H1 (cell line): ENCODE measurements around the gene SPSB1. TPM values are rescaled to one million over a fixed set of nuclear protein-coding genes. Genes with fewer than 3 reads are reported as not detected.

Experiments used
- CTCF ChIA-PET: fragments of 300-600 bp; sonication (Branson Sonifier 250); formaldehyde crosslinking; loops from one replicate; lab custom pipeline; 2021; ENCODE audit not compliant: partially characterized antibody; lab: Charles Lee
- POLR2A ChIA-PET: fragments of 300-600 bp; sonication (Branson Sonifier 250); formaldehyde crosslinking; loops from one replicate; lab custom pipeline; 2021; ENCODE audit warnings: inconsistent platforms; ENCODE audit not compliant: partially characterized antibody; lab: Charles Lee
- DNase-seq, 2 experiments: peaks; one replicate each; pipeline versions ENCODE4 v3.0.0 to v3.0.0-alpha.2; 2010 to 2022; ENCODE audit warnings: low spot score in 2 of 2, low read depth in 1 of 2, mixed read lengths in 1 of 2
- FAIRE-seq: peaks from 2 replicates; lab custom pipeline; 2011; peaks lifted over from hg19 to GRCh38; lab: Jason Lieb, UNC
- H2AFZ ChIP-seq: 2 replicates; pipeline ENCODE4 v1.8.1; 2012; ENCODE audit warnings: low read length, inconsistent platforms
- H2AK5ac ChIP-seq: 2 replicates; pipeline ENCODE4 v1.6.1; 2013; ENCODE audit warnings: low read depth, low read length
- H2BK120ac ChIP-seq: replicated peaks from 2 replicates; pipeline ENCODE3; 2013; ENCODE audit warnings: low read depth, low read length, inconsistent platforms
- H2BK12ac ChIP-seq: 2 replicates; pipeline ENCODE4 v1.6.1; 2013; ENCODE audit warnings: low read depth, low read length
- H2BK15ac ChIP-seq: 2 replicates; pipeline ENCODE4 v1.6.1; 2013; ENCODE audit warnings: low read length
- H2BK20ac ChIP-seq: 2 replicates; pipeline ENCODE4 v1.6.1; 2013; ENCODE audit warnings: low read length
- H2BK5ac ChIP-seq: 2 replicates; pipeline ENCODE4 v1.6.1; 2013; ENCODE audit warnings: low read depth, low read length
- H3K14ac ChIP-seq: 2 replicates; pipeline ENCODE4 v1.6.1; 2013; ENCODE audit warnings: inconsistent platforms; ENCODE audit not compliant: insufficient read length
- H3K18ac ChIP-seq: 2 replicates; pipeline ENCODE4 v1.6.1; 2013; ENCODE audit warnings: low read length; ENCODE audit errors: extremely low read depth
- H3K23ac ChIP-seq: 2 replicates; pipeline ENCODE4 v1.6.1; 2013; ENCODE audit warnings: inconsistent platforms; ENCODE audit not compliant: insufficient read length
- H3K23me2 ChIP-seq: 2 replicates; pipeline ENCODE4 v1.6.1; 2013; ENCODE audit warnings: low read depth, low read length
- H3K27ac ChIP-seq: 2 replicates; pipeline ENCODE4 v1.6.1; 2011; ENCODE audit warnings: low read depth, low read length, inconsistent platforms
- H3K27me3 ChIP-seq, 4 experiments: replicated peaks in 1 of 4; 1 replicate in 1 of 4; 2 replicates in 3 of 4; pipeline versions ENCODE4 v1.6.1 to v1.8.1; 2011 to 2013; ENCODE audit warnings: low read length in 3 of 4, mild to moderate bottlenecking in 3 of 4, inconsistent platforms in 2 of 4, mixed read lengths in 2 of 4, moderate library complexity in 1 of 4; ENCODE audit not compliant: control insufficient read depth in 3 of 4, insufficient read depth in 3 of 4; ENCODE audit errors: extremely low read depth in 1 of 4
- H3K36me3 ChIP-seq, 4 experiments: 2 replicates each; pipeline versions ENCODE4 v1.6.1 to v1.8.1; 2011 to 2013; ENCODE audit warnings: mild to moderate bottlenecking in 4 of 4, low read length in 3 of 4, moderate library complexity in 2 of 4, control low read depth in 1 of 4, inconsistent platforms in 1 of 4; ENCODE audit not compliant: insufficient read depth in 4 of 4, control insufficient read depth in 2 of 4
- H3K4ac ChIP-seq: replicated peaks from 2 replicates; pipeline ENCODE3; 2013; ENCODE audit warnings: low read length, low read depth, mixed read lengths, inconsistent platforms; ENCODE audit not compliant: insufficient read length
- H3K4me1 ChIP-seq, 4 experiments: replicated peaks in 1 of 4; 1 replicate in 1 of 4; 2 replicates in 3 of 4; pipeline versions ENCODE4 v1.6.1 to v1.8.1; 2011 to 2013; ENCODE audit warnings: low read length in 3 of 4, inconsistent platforms in 2 of 4, mixed read lengths in 1 of 4; ENCODE audit not compliant: insufficient read depth in 4 of 4, control insufficient read depth in 3 of 4
- H3K4me2 ChIP-seq, 2 experiments: 2 replicates each; pipeline versions ENCODE4 v1.6.1 to v1.8.1; 2011 to 2013; ENCODE audit warnings: low read depth in 2 of 2, low read length in 2 of 2, control low read depth in 1 of 2, inconsistent platforms in 1 of 2, mild to moderate bottlenecking in 1 of 2; ENCODE audit not compliant: insufficient read depth in 1 of 2
- H3K4me3 ChIP-seq, 4 experiments: fragments of 200-600, 300-600 bp in 1 of 4; sonication (generic), shearing (Covaris generic), sonication (Bioruptor Twin) in 1 of 4; 2 replicates each; pipeline versions ENCODE4 v1.5.1 to v1.8.1; 2011 to 2016; ENCODE audit warnings: low read length in 4 of 4, low read depth in 3 of 4, control low read depth in 2 of 4, inconsistent platforms in 2 of 4, mild to moderate bottlenecking in 2 of 4, mixed read lengths in 1 of 4, moderate library complexity in 1 of 4; ENCODE audit not compliant: insufficient read depth in 2 of 4; ENCODE audit errors: extremely low read depth in 1 of 4
- H3K56ac ChIP-seq: replicated peaks from 2 replicates; pipeline ENCODE3; 2013; ENCODE audit warnings: low read depth, mild to moderate bottlenecking, mixed read lengths, low read length, inconsistent platforms; ENCODE audit not compliant: insufficient read length
- H3K79me1 ChIP-seq: 2 replicates; pipeline ENCODE4 v1.6.1; 2013; ENCODE audit warnings: low read depth, low read length, control low read depth
- H3K79me2 ChIP-seq, 2 experiments: 2 replicates each; pipeline versions ENCODE4 v1.6.1 to v1.8.1; 2012 to 2013; ENCODE audit warnings: low read length in 2 of 2, mild to moderate bottlenecking in 2 of 2, inconsistent platforms in 1 of 2; ENCODE audit not compliant: insufficient read depth in 2 of 2, control insufficient read depth in 1 of 2
- H3K9ac ChIP-seq, 4 experiments: replicated peaks in 1 of 4; 1 replicate in 1 of 4; 2 replicates in 3 of 4; pipeline versions ENCODE4 v1.6.1 to v1.8.1; 2011 to 2013; ENCODE audit warnings: low read depth in 3 of 4, low read length in 3 of 4, control low read depth in 2 of 4, mild to moderate bottlenecking in 2 of 4, moderate library complexity in 2 of 4, inconsistent platforms in 1 of 4; ENCODE audit errors: extremely low read depth in 1 of 4
- H3K9me3 ChIP-seq, 2 experiments: 2 replicates each; pipeline versions ENCODE4 v1.6.1 to v1.8.1; 2012 to 2013; ENCODE audit warnings: mild to moderate bottlenecking in 2 of 2, moderate library complexity in 2 of 2, control low read depth in 1 of 2, inconsistent platforms in 1 of 2, low read depth in 1 of 2, low read length in 1 of 2, mixed read lengths in 1 of 2; ENCODE audit not compliant: insufficient read depth in 2 of 2
- H4K20me1 ChIP-seq, 2 experiments: replicated peaks in 1 of 2; 2 replicates each; pipeline versions ENCODE3 to v1.8.1; 2011 to 2013; ENCODE audit warnings: inconsistent platforms in 2 of 2, low read length in 2 of 2, mild to moderate bottlenecking in 1 of 2; ENCODE audit not compliant: insufficient read depth in 2 of 2, control insufficient read depth in 1 of 2
- H4K5ac ChIP-seq: 2 replicates; pipeline ENCODE4 v1.6.1; 2013; ENCODE audit warnings: low read length, low read depth, mixed read lengths, inconsistent platforms; ENCODE audit not compliant: insufficient read length
- H4K8ac ChIP-seq: 2 replicates; pipeline ENCODE4 v1.8.0; 2013; ENCODE audit warnings: mild to moderate bottlenecking, moderate library complexity, low read length, inconsistent platforms; ENCODE audit not compliant: insufficient read depth; ENCODE audit errors: extremely low read depth
- H4K91ac ChIP-seq: replicated peaks from 2 replicates; pipeline ENCODE3; 2013; ENCODE audit warnings: low read length, mixed read lengths, inconsistent platforms; ENCODE audit not compliant: insufficient read length
- BACH1 ChIP-seq: IDR thresholded peaks from 2 replicates; pipeline ENCODE4 v1.6.1; 2012; ENCODE audit warnings: low read length, improper control_type of control experiment
- CTBP2 ChIP-seq: IDR thresholded peaks from 2 replicates; pipeline ENCODE4 v1.7.0; 2011; ENCODE audit warnings: borderline replicate concordance, mild to moderate bottlenecking, moderate library complexity, mixed read lengths, low read length; ENCODE audit not compliant: insufficient read depth, insufficient read length
- FOSL1 ChIP-seq: IDR thresholded peaks from 2 replicates; pipeline ENCODE4 v1.6.1; 2011; ENCODE audit warnings: mild to moderate bottlenecking, low read depth, low read length, moderate library complexity; ENCODE audit not compliant: insufficient read depth
- GABPA ChIP-seq: IDR thresholded peaks from 2 replicates; pipeline ENCODE4 v1.6.1; 2011; ENCODE audit warnings: mild to moderate bottlenecking, low read length, moderate library complexity, borderline replicate concordance; ENCODE audit not compliant: insufficient read depth
- GTF2F1 ChIP-seq: IDR thresholded peaks from 2 replicates; pipeline ENCODE4 v1.6.1; 2012; ENCODE audit warnings: low read depth, low read length, improper control_type of control experiment, borderline replicate concordance
- KDM1A ChIP-seq: fragments of 200-600, 300-600 bp; sonication (generic); IDR thresholded peaks from 2 replicates; pipeline ENCODE4 v1.7.1; 2016; ENCODE audit warnings: mild to moderate bottlenecking, low read length, borderline replicate concordance
- NRF1 ChIP-seq: IDR thresholded peaks from 2 replicates; pipeline ENCODE4 v1.6.1; 2011; ENCODE audit warnings: mild to moderate bottlenecking, low read depth, low read length, improper control_type of control experiment
- POU5F1 ChIP-seq: IDR thresholded peaks from 2 replicates; pipeline ENCODE4 v1.6.1; 2011; ENCODE audit warnings: low read depth, mild to moderate bottlenecking, low read length, moderate library complexity
- SIRT6 ChIP-seq: IDR thresholded peaks from one replicate; pipeline ENCODE4 v1.7.1; 2012; ENCODE audit warnings: low read length, inconsistent platforms
- TAF7 ChIP-seq: optimal IDR thresholded peaks from 2 replicates; pipeline ENCODE3; 2011; ENCODE audit warnings: low read depth, mild to moderate bottlenecking, inconsistent platforms, low read length, moderate library complexity, borderline replicate concordance
- YY1 ChIP-seq: IDR thresholded peaks from 2 replicates; pipeline ENCODE4 v1.6.1; 2011; ENCODE audit warnings: low read depth, mild to moderate bottlenecking, low read length
- WGBS, 2 experiments: shearing (Covaris generic) in 1 of 2; methylation state at CpG; one replicate each; pipeline versions ENCODE4 v1.1.6 to v1.1.7; 2013 to 2015; ENCODE audit warnings: low lambda C conversion rate in 2 of 2, mixed read lengths in 2 of 2, inconsistent platforms in 1 of 2, low coverage in 1 of 2, missing lambda C conversion rate in 1 of 2; ENCODE audit not compliant: insufficient replicate concordance in 2 of 2, insufficient coverage in 1 of 2, insufficient read length in 1 of 2; ENCODE audit errors: extremely low coverage in 1 of 2, missing lambda C conversion rate in 1 of 2; 5-methylcytosine and 5-hydroxymethylcytosine counted together
- polyA plus RNA-seq, 7 experiments: library from polyadenylated mRNA; depleted of rRNA in 3 of 7; stranded (reverse) in 5 of 7; unstranded in 2 of 7; fragments of >200 nt in 5 of 7; fragments of 200-250 nt in 2 of 7; gene quantifications; 1 replicate in 5 of 7; 2 replicates in 1 of 7; 4 replicates in 1 of 7; pipeline versions ENCODE4 v1.2.1 to v1.2.3, GENCODE V29; 2011 to 2013; ENCODE audit warnings: missing spikeins in 2 of 7, mixed read lengths in 2 of 7
- total RNA-seq: library from RNA; stranded (reverse); fragmentation: NEBNext Ultra II Directional; extraction: Animal tissue kit (Norgen Biotek cat#: 25700); gene quantifications from 2 replicates; pipeline ENCODE4 v1.2.1, GENCODE V29; 2021
- TF ChIP-seq, protein P1 (sequence below): IDR thresholded peaks from 2 replicates; pipeline ENCODE4 v1.6.1; 2011; ENCODE audit warnings: low read depth, mild to moderate bottlenecking, low read length; ENCODE audit not compliant: insufficient read depth
- TF ChIP-seq, protein P2 (sequence below): IDR thresholded peaks from 2 replicates; pipeline ENCODE4 v1.6.1; 2012; ENCODE audit warnings: inconsistent platforms

SPSB1 gene
- total and polyA plus RNA-seq, 2 of the 8 experiments (the other 6 are each of a cell fraction or from before 2014, with no cell fraction given) = 5.3 to 6.4 TPM

DNA sequence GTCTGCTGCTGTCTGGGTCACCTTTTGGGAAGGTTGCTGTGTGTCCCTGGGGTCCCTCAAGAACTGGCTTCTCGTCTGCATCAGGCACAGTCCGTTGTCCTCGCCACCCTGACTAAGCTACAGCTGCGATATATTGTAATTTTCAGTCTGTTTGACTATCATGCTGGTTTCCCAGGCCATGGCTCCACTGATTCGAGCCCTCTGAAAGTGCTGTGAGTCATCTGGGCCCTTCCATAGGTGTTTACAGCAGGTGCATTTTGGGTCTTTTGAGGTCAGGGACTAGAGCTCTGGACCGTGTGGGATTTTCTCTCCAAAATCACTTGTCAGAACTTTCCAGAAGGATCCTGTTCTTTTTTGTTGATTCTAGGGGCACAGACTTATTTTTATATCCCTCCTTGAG, 52.8 kb downstream of the SPSB1 start:
- no peak overlapping the region for H3K56ac ChIP-seq
- no peak overlapping the region for H2BK12ac ChIP-seq
- no peak overlapping the region for H3K18ac ChIP-seq
- peaks cover 0 to 4% of the 10 kb centered on the region in 2 experiments; a peak in 1 of 4 replicates for H3K9me3 ChIP-seq
- H3K79me2 ChIP-seq = no peaks in the 10 kb centered on the region
- ChIA-PET POLR2A (no interaction called here), CTCF (interaction anchor here (1.2 kb wide), 1 partner anchor 53 kb away, joined by 4 read pairs; no protein-coding TSS in a partner anchor)
- H3K9ac ChIP-seq = no peak overlapping the region
- 0 out of 2 replicates have a peak, but pooled peaks cover 2% of the 10 kb centered on the region for H3K79me1 ChIP-seq
- 0 out of 2 replicates have a peak overlapping the region, but pooled peaks have one; percentile 61 for H2BK15ac ChIP-seq
- H2BK120ac ChIP-seq = no peak overlapping the region
- H4K5ac ChIP-seq = no peak overlapping the region
- no peaks in the 10 kb centered on the region; a peak in 1 of 7 replicates for H3K27me3 ChIP-seq
- H4K91ac ChIP-seq = no peak overlapping the region
- no peak for DNase-seq
- no peak overlapping the region for H4K8ac ChIP-seq
- H4K20me1 ChIP-seq = peaks cover 0 to 4% of the 10 kb centered on the region in 2 experiments
- no peak overlapping the region for H2BK5ac ChIP-seq
- no peak overlapping the region for H3K4me2 ChIP-seq
- no peak overlapping the region for H2BK20ac ChIP-seq
- no peak overlapping the region for H3K4ac ChIP-seq
- 88% methylated on average over 6 of the region's 6 CpGs; no CpG with 5 or more reads in 1 of the 2 experiments for whole genome bisulfite sequencing, 2 experiments
- no peak overlapping the region for H2AFZ ChIP-seq
- H3K23me2 ChIP-seq = no peaks in the 10 kb centered on the region; the same call in 1 of the 2 replicates
- no peak overlapping the region for H3K23ac ChIP-seq
- no peaks in the 10 kb centered on the region for H3K36me3 ChIP-seq
- H3K27ac ChIP-seq = no peak overlapping the region
- no peak overlapping the region for H3K4me3 ChIP-seq
- peak overlapping the region; percentile 75; the same call in 1 of the 2 replicates for H2AK5ac ChIP-seq
- no peak for FAIRE-seq
- peaks cover 2 to 7% (median 3%) of the 10 kb centered on the region in 4 experiments; a peak in 6 of 7 replicates for H3K4me1 ChIP-seq
- H3K14ac ChIP-seq = no peak overlapping the region
- TF ChIP-seq GTF2F1 (no peak), TAF7 (no peak), YY1 (no peak), NRF1 (no peak), GABPA (no peak), POU5F1 (no peak), FOSL1 (no peak), BACH1 (no peak), SIRT6 (no peak), KDM1A (no peak), CTBP2 (no peak)
- TF ChIP-seq, protein P1, sequence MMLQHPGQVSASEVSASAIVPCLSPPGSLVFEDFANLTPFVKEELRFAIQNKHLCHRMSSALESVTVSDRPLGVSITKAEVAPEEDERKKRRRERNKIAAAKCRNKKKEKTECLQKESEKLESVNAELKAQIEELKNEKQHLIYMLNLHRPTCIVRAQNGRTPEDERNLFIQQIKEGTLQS = no peak
- TF ChIP-seq, protein P2, sequence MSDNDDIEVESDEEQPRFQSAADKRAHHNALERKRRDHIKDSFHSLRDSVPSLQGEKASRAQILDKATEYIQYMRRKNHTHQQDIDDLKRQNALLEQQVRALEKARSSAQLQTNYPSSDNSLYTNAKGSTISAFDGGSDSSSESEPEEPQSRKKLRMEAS = no peak
